Neural cell (in vitro differentiated cells): ENCODE data around the gene KIF6.

ENCODE experiments used
- CTCF ChIP-seq: fragments of 450-650 bp; IDR thresholded peaks from 2 replicates; pipeline ENCODE4 v1.5.1; 2014; ENCODE audit warnings: antibody characterized with exemption, mild to moderate bottlenecking, moderate library complexity; ENCODE audit not compliant: poor library complexity, severe bottlenecking
- EP300 ChIP-seq: fragments of 450-650 bp; conservative IDR thresholded peaks from 2 replicates; pipeline ENCODE4 v1.6.1; 2014; ENCODE audit warnings: antibody characterized with exemption, mild to moderate bottlenecking, moderate library complexity; ENCODE audit not compliant: poor library complexity, severe bottlenecking
- EZH2 ChIP-seq: fragments of 200-600, 300-800 bp; shearing (Covaris generic), sonication (generic); IDR thresholded peaks from 2 replicates; pipeline ENCODE4 v1.6.1; 2014; ENCODE audit warnings: antibody characterized with exemption, low read length, borderline replicate concordance, mild to moderate bottlenecking; ENCODE audit not compliant: insufficient read depth, poor library complexity, severe bottlenecking
- MXI1 ChIP-seq: fragments of 450-650 bp; conservative IDR thresholded peaks from 2 replicates; pipeline ENCODE4 v1.6.1; 2014; ENCODE audit warnings: antibody characterized with exemption, mild to moderate bottlenecking; ENCODE audit not compliant: poor library complexity, severe bottlenecking
- POLR2AphosphoS5 ChIP-seq: IDR thresholded peaks from 2 replicates; pipeline ENCODE4 v1.6.1; 2012
- TAF1 ChIP-seq: IDR thresholded peaks from 2 replicates; pipeline ENCODE4 v1.6.1; 2012; ENCODE audit warnings: low read depth
- TF ChIP-seq, protein P1 (sequence below): IDR thresholded peaks from 2 replicates; pipeline ENCODE4 v1.6.1; 2012; ENCODE audit warnings: borderline replicate concordance

DNA sequence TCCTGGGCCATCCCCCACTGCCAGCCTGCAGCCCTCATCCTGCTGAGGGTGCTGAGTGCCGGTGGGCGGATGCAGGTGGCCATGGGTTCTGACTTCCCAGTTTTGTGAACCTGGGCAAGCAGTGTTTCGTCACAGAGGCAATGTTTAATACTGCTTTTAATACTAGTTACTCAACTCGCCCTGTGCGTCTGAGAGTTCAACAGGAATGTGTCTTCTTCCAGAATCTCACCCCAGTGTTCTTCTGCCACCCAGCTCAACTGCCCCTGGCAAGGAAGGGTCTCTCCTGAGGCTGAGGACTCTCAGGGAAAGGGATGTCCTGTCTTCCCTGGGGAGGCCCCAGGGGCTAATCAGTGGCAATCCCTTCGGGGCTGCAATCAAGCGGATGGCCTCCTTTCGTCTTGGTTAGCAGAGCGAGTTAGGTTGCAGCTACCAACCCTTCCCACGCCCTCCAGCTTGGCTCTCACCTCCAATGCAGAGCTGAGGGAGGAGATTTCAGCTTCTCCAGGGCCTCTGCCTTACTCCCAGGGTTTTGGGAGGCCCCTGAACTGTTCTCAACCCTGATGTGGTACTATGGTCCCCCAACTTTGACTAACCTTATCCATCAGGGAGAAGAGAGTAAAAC, 404.7 kb downstream of the KIF6 start:
- no peak for TF ChIP-seq TAF1
- TF ChIP-seq, protein P1, sequence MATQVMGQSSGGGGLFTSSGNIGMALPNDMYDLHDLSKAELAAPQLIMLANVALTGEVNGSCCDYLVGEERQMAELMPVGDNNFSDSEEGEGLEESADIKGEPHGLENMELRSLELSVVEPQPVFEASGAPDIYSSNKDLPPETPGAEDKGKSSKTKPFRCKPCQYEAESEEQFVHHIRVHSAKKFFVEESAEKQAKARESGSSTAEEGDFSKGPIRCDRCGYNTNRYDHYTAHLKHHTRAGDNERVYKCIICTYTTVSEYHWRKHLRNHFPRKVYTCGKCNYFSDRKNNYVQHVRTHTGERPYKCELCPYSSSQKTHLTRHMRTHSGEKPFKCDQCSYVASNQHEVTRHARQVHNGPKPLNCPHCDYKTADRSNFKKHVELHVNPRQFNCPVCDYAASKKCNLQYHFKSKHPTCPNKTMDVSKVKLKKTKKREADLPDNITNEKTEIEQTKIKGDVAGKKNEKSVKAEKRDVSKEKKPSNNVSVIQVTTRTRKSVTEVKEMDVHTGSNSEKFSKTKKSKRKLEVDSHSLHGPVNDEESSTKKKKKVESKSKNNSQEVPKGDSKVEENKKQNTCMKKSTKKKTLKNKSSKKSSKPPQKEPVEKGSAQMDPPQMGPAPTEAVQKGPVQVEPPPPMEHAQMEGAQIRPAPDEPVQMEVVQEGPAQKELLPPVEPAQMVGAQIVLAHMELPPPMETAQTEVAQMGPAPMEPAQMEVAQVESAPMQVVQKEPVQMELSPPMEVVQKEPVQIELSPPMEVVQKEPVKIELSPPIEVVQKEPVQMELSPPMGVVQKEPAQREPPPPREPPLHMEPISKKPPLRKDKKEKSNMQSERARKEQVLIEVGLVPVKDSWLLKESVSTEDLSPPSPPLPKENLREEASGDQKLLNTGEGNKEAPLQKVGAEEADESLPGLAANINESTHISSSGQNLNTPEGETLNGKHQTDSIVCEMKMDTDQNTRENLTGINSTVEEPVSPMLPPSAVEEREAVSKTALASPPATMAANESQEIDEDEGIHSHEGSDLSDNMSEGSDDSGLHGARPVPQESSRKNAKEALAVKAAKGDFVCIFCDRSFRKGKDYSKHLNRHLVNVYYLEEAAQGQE = no peak
- TF ChIP-seq EZH2 = no peak
- no peak for TF ChIP-seq CTCF
- TF ChIP-seq POLR2AphosphoS5 = no peak
- TF ChIP-seq MXI1 = no peak
- TF ChIP-seq EP300 = no peak
